Caki2 (cell line): Measurements from ENCODE around the gene PAPSS2. TPM values are rescaled to one million over a fixed set of nuclear protein-coding genes. Genes with fewer than 3 reads are reported as not detected.

Experiments
- DNase-seq: peaks from one replicate; pipeline ENCODE4 v3.0.0-alpha.2; 2015; ENCODE audit warnings: low read depth
- in situ Hi-C: cut with HindIII; loops from 2 replicates; pipeline ENCODE4 v1.10.0; 2016; ENCODE audit warnings: low sequenced_read_pairs, low pct_unique_long_range_greater_than_20kb, mixed read lengths
- total RNA-seq: library from RNA; depleted of rRNA; stranded (reverse); fragments of >200 nt; shearing (Covaris generic); gene quantifications from 2 replicates; pipeline ENCODE4 v1.2.3, GENCODE V29; 2014; ENCODE audit warnings: low replicate concordance

Gene PAPSS2
- total RNA-seq, 1 experiment from 2014 or later, result 83.8 TPM

- in situ Hi-C loops, result no loop called here
- no peak for DNase-seq
Observed at GRCh38 chr10:87692956-87693484, 33.3 kb downstream of the PAPSS2 start.

- in situ Hi-C loops, result no loop called here
- DNase-seq, result peak; percentile 22
Observed at GRCh38 chr10:87694011-87694794, 34.5 kb downstream of the PAPSS2 start.

- in situ Hi-C loops, result no loop called here
- no peak for DNase-seq
Observed at GRCh38 chr10:87695074-87695473, 35.4 kb downstream of the PAPSS2 start.

DNA sequence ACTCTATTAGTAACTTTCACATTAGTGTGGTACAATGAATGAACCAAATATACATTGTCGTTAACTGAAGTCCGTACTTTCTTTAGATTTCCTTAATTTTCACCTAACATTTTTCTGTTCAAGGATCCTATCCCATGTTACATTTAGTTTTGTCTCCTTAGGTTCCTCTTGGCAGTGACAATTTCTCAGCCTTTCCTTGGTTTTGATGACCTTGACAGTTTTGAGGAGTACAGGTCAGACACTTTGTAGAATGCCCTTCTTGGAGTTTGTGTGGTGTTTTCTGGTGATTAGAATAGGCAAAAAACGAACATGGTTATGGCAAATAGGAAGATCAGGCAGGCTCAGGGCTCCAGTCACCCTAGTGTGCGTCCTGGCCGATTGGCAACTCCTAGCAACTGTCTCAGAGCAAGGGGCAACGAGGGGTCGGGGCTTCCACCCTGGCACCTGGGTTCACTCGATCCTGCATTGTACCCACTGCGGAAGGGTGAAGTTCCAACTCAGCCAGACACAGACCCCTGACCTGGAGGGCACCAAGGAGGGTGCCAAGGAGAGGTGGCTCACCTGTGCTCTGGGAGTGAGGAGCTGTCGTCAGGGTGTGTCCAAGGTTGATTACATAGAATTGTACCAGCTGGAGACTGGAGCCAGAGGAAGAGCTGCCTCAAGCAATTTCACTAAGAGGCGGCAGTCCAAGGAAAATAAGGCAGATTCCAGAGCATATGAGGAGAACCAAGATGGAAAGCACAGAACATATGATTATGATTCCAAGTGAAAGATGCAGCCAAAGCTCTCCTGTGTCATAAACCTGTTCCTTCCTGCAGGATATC is 37.5 kb downstream of the PAPSS2 start:
- in situ Hi-C loops, result no loop called here
- DNase-seq, result no peak

GRCh38 chr10:87700031-87700796 is 40.5 kb downstream of the PAPSS2 start:
- in situ Hi-C loops, result no loop called here
- DNase-seq, result no peak

DNA sequence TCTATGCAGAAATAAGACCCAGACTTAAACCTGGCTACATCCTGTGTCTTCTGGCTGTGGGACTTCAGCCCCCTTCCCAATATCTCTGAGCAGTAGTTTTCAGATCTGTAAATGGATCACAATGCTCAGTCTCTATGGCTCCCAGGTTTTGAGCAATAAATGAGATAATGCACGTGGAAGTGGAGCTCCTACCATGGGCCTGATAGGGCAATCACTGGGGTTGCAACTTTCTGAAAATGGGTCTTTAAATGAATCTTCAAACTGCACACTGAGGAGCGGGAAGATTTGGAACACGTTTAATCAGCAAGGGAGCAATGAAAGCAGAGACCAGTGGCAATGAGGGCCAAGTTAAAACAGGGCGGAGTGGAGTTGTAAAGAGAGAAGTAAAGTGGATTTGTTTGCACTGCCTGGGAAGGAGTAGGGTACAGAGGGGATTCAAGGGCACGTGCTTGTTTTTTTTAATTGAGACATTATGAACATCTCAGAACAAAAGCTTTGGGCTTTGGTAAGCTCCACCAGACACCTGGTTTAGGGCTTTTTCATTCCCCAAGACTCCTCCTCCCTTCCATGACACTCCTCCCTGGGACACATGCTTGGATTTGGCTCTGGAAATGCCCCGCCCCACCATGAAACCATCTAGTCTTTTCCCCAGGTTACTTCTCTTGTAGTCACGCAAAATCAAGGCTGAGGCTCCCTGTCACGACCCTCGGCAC is 42.7 kb downstream of the PAPSS2 start:
- DNase-seq, result peak; percentile 18
- in situ Hi-C loops, result no loop called here

- in situ Hi-C loops, result no loop called here
Observed at GRCh38 chr10:87702973-87703294, 43.3 kb downstream of the PAPSS2 start.

DNA sequence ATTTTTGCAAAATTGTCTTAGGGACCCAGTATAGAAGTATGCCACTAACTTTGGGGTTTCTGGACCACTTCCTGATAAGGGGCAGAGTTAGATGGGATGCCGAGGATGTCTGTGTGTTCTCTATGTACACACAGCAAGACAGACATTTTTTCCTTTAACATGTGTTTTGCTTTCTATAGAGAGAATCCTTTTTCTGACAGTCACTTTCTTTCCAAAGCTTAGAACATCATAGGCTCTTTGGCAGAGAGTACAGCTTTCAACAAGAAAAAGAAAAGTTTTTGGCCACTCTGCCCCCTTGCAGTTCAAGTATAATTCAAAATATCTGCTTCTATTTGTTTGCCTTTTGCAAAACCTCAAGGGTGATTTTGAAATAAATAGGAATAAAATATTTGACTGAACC is 44.1 kb downstream of the PAPSS2 start:
- in situ Hi-C loops, result no loop called here
- no peak for DNase-seq

More at GRCh38 chr10:87702973-87703294, 43.3 kb downstream of the PAPSS2 start:
- peak; percentile 19 for DNase-seq

DNA sequence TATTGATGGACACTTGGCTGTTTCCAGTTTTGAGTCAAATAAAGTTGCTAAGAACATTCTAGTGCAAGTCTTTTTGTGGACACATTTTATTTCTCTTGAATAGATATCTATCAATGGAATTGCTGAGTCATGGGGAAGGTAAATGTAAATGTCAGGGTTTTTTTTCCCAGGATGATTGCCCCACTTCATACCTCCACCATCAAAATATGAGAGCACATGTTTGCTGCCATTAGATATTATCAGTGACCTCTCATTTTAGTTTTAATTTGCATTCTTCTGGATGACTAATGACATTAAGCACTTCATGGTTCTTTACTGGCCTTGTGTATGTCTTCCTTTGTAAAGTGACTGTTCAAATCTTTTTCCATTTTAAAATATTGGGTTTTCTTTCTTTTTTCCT is 45.7 kb downstream of the PAPSS2 start:
- in situ Hi-C loops, result no loop called here
- peak; percentile 55 for DNase-seq

- in situ Hi-C loops, result no loop called here
- DNase-seq, result no peak
Observed at GRCh38 chr10:87706731-87707130, 47.1 kb downstream of the PAPSS2 start.

- in situ Hi-C loops, result no loop called here
Observed at GRCh38 chr10:87707254-87707653, 47.6 kb downstream of the PAPSS2 start.

DNA sequence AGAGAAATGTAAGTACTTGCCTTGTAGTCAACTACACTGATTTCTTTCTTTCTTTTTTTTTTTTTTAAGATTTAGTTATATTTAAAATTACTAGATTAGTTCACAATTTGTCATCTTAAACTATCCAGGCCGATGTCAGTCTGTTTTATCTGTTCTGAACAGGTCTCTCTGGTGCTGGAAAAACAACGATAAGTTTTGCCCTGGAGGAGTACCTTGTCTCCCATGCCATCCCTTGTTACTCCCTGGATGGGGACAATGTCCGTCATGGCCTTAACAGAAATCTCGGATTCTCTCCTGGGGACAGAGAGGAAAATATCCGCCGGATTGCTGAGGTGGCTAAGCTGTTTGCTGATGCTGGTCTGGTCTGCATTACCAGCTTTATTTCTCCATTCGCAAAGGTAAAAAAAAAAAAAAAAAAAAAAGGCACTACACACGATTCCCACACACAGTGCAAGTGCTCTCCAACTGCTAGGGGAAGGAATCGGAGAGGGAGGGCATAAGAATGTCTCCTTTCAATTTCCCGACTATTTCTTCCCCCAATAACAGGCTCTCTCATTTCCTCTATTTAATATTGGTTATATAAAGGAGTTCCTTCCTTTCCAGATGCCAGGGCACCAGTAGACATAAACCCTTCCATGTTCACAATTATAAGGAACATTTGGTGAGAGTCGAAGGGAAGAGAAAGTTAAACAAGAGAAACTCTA is 53.4 kb downstream of the PAPSS2 start:
- no peak for DNase-seq
- in situ Hi-C loops, result no loop called here

More at GRCh38 chr10:87707254-87707653, 47.6 kb downstream of the PAPSS2 start:
- no peak for DNase-seq

GRCh38 chr10:87713707-87714106 is 54.0 kb downstream of the PAPSS2 start:
- DNase-seq, result no peak
- in situ Hi-C loops, result no loop called here

- no peak for DNase-seq
- in situ Hi-C loops, result no loop called here
Observed at GRCh38 chr10:87715552-87716347, 56.1 kb downstream of the PAPSS2 start.

DNA sequence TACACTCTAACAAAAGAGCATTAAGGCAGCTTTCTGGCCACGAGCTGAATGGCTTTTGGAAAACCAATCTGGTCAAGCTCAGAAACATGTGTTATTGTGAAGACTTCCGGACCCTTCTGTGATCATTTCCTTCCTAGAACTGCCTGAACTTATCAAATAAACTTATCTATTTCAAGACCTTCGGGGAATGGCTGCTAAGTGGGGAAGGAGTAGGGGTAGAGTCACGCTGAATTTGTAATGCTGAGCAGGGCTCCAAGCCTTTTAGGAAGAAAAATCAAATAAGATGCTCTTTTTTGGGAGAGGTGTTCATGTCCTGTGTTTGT is 56.6 kb downstream of the PAPSS2 start:
- in situ Hi-C loops, result no loop called here
- no peak for DNase-seq

GRCh38 chr10:87720665-87721064 is 61.0 kb downstream of the PAPSS2 start:
- in situ Hi-C loops, result no loop called here
- DNase-seq, result no peak

GRCh38 chr10:87721781-87722180 is 62.1 kb downstream of the PAPSS2 start:
- no peak for DNase-seq
- in situ Hi-C loops, result no loop called here
